Stomach (tissue), 4 donors: ENCODE results near the gene CAPZB.

Experiments
- POLR2A ChIP-seq, 4 donors: fragments of 450-650 bp; IDR thresholded peaks; one replicate each; pipeline ENCODE4 v1.6.1; 2016; ENCODE audit warnings: antibody characterized with exemption in 4 of 4, control low read depth in 2 of 4, mild to moderate bottlenecking in 1 of 4, moderate library complexity in 1 of 4
- TF ChIP-seq, protein P1 (sequence below), 7 experiments: fragments of 450-650 bp in 4 of 7; fragments of 200-600 bp in 3 of 7; sonication (generic) in 3 of 7; IDR thresholded peaks; one replicate each; pipeline ENCODE4 v1.5.1; 2016 to 2019; ENCODE audit warnings: antibody characterized with exemption in 7 of 7, control low read depth in 2 of 7, mild to moderate bottlenecking in 1 of 7

- no peak for TF ChIP-seq POLR2A (IDR thresholded peaks at IDR 0.05)
- TF ChIP-seq, protein P1, sequence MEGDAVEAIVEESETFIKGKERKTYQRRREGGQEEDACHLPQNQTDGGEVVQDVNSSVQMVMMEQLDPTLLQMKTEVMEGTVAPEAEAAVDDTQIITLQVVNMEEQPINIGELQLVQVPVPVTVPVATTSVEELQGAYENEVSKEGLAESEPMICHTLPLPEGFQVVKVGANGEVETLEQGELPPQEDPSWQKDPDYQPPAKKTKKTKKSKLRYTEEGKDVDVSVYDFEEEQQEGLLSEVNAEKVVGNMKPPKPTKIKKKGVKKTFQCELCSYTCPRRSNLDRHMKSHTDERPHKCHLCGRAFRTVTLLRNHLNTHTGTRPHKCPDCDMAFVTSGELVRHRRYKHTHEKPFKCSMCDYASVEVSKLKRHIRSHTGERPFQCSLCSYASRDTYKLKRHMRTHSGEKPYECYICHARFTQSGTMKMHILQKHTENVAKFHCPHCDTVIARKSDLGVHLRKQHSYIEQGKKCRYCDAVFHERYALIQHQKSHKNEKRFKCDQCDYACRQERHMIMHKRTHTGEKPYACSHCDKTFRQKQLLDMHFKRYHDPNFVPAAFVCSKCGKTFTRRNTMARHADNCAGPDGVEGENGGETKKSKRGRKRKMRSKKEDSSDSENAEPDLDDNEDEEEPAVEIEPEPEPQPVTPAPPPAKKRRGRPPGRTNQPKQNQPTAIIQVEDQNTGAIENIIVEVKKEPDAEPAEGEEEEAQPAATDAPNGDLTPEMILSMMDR (IDR thresholded peaks at IDR 0.05), result no peak
These were observed 52.2 kb downstream of the CAPZB start for GRCh38 chr1:19432943-19433718.
